ENCODE measurements around the gene CHMP1B. TPM values are rescaled to one million over a fixed set of nuclear protein-coding genes. Genes with fewer than 3 reads are reported as not detected.

The CHMP1B gene
- total RNA-seq, 1 experiment from 2014 or later = 38.7 TPM

DNA sequence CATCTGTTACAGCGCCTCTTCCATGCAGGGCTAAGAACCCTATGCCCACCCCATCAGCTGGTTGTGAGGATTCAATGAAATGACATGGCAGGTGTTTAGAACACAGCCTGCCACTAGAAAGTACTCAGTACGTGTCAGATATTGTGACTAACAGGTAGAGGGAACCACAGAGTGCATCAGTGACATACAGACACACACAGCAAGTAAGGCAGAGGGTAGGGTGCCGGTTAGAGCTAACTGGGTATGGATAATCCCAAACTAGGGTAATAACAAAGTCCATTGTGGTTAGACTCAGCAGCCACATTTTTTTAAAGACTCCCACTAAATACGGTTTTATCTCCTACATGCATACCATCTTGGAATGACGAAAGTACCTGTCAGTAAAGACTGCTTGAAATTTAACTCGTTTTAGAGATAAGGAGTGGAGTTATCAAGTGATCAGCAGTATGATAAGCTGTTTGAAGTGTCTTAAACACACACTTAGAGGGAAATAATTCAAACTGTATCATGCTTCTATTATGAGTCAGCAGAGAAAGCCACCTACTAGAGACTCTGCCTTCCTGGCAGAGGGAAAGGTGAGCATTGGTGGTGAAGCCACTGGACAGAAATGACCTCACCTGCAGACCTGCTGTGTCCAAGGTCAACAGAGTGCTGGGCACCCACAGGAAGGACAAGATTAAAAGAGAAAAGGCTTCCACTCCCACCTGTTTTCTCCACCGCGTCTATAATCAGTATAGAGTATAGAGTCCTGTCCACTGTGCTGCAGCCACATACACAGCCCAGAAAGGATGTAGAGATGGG lies 36.3 kb downstream of the CHMP1B start:
- no peak overlapping the region for H3K18ac ChIP-seq (ENCODE audit: insufficient read length, low read depth, low read length)
- no peak overlapping the region for H3K27ac ChIP-seq (ENCODE audit: insufficient read length, low read depth, low read length)
- TF ChIP-seq, protein P1, sequence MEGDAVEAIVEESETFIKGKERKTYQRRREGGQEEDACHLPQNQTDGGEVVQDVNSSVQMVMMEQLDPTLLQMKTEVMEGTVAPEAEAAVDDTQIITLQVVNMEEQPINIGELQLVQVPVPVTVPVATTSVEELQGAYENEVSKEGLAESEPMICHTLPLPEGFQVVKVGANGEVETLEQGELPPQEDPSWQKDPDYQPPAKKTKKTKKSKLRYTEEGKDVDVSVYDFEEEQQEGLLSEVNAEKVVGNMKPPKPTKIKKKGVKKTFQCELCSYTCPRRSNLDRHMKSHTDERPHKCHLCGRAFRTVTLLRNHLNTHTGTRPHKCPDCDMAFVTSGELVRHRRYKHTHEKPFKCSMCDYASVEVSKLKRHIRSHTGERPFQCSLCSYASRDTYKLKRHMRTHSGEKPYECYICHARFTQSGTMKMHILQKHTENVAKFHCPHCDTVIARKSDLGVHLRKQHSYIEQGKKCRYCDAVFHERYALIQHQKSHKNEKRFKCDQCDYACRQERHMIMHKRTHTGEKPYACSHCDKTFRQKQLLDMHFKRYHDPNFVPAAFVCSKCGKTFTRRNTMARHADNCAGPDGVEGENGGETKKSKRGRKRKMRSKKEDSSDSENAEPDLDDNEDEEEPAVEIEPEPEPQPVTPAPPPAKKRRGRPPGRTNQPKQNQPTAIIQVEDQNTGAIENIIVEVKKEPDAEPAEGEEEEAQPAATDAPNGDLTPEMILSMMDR (conservative IDR thresholded peaks at IDR 0.05) = no peak
- no peak overlapping the region for H3K14ac ChIP-seq (ENCODE audit: insufficient read depth, low read length)
- H3K27me3 ChIP-seq (ENCODE audit: insufficient read depth, low read length) = no peaks in the 10 kb centered on the region
- no peaks in the 10 kb centered on the region for H3K27me3 Mint-ChIP-seq (ENCODE audit: low read depth)
- no peaks in the 10 kb centered on the region for H3K79me2 ChIP-seq (ENCODE audit: insufficient read depth, low read length)
- H4K91ac ChIP-seq (ENCODE audit: insufficient read length, low read depth, low read length) = no peak overlapping the region
- H2BK5ac ChIP-seq (ENCODE audit: insufficient read length, low read length) = no peak overlapping the region
- no peaks in the 10 kb centered on the region for H3K9me3 Mint-ChIP-seq
- H2BK120ac ChIP-seq (ENCODE audit: low read depth, low read length, poor library complexity, severe bottlenecking) = no peak overlapping the region
- H3K4ac ChIP-seq (ENCODE audit: low read depth, low read length) = no peak overlapping the region
- H4K20me1 ChIP-seq (ENCODE audit: control insufficient read depth, insufficient read depth, insufficient read length) = no peaks in the 10 kb centered on the region
- no peak overlapping the region for H2AFZ ChIP-seq (ENCODE audit: low read length)
- no peak overlapping the region for H2BK20ac ChIP-seq (ENCODE audit: low read depth, low read length, poor library complexity, severe bottlenecking)
- H3K4me1 Mint-ChIP-seq = peaks cover 4 to 15% of the 10 kb centered on the region in 2 experiments
- no peak for DNase-seq
- no peak overlapping the region for H4K8ac ChIP-seq (replicated peaks; ENCODE audit: insufficient read length, low read depth, low read length)
- no CpG with 5 or more reads among the region's 8 CpGs for WGBS (ENCODE audit: extremely low coverage, insufficient read length, low lambda C conversion rate)
- H3K79me1 ChIP-seq (ENCODE audit: insufficient read depth, low read depth, low read length, poor library complexity, severe bottlenecking) = no peaks in the 10 kb centered on the region
- H3K36me3 Mint-ChIP-seq (ENCODE audit: insufficient read depth in 1 of 3, low read depth in 3 of 3) = peaks cover 3 to 30% (median 11%) of the 10 kb centered on the region in 3 experiments; a peak in 5 of 7 replicates
- H3K56ac ChIP-seq (ENCODE audit: insufficient read length, low read depth, low read length) = no peak overlapping the region
- no peak overlapping the region for H3K23ac ChIP-seq (ENCODE audit: insufficient read length, low read depth, low read length)
- H3K27ac Mint-ChIP-seq = peak overlapping the region in 1 of 3 experiments; percentile 41; a peak in 1 of 7 replicates
- H3K9me3 ChIP-seq (ENCODE audit: control insufficient read depth, low read depth, low read length) = no peaks in the 10 kb centered on the region
- no peak overlapping the region for H3K4me2 ChIP-seq (ENCODE audit: insufficient read depth, insufficient read length, low read length)
- H3K4me1 ChIP-seq (ENCODE audit: insufficient read depth, low read length) = no peaks in the 10 kb centered on the region; the same call in 1 of the 2 replicates
- no peaks in the 10 kb centered on the region for H3K23me2 ChIP-seq (ENCODE audit: insufficient read length, low read depth, low read length, poor library complexity, severe bottlenecking)
- H3K9ac ChIP-seq (ENCODE audit: extremely low read depth, insufficient read length, low read length) = no peak overlapping the region
- H2BK12ac ChIP-seq (ENCODE audit: insufficient read length, low read depth, low read length) = no peak overlapping the region
- no peak overlapping the region for H3T11ph ChIP-seq (ENCODE audit: low read length)
- no peak overlapping the region for H3K4me3 Mint-ChIP-seq
- no peak overlapping the region for H4K5ac ChIP-seq (ENCODE audit: insufficient read length, low read depth, low read length)
- H2AK5ac ChIP-seq (ENCODE audit: insufficient read length, low read length) = no peak overlapping the region
- no peak overlapping the region for H2BK15ac ChIP-seq (ENCODE audit: low read depth, low read length)
